Measurements from ENCODE around the gene NKIRAS2. TPM values are rescaled to one million over a fixed set of nuclear protein-coding genes. Genes with fewer than 3 reads are reported as not detected.
A peak's percentile ranks its signal among the peaks of the same experiment; 100 is the strongest.

NKIRAS2 gene
- total RNA-seq, 4 donors from 2014 or later = 27.8 to 39.3 (median 30.4) TPM

DNA sequence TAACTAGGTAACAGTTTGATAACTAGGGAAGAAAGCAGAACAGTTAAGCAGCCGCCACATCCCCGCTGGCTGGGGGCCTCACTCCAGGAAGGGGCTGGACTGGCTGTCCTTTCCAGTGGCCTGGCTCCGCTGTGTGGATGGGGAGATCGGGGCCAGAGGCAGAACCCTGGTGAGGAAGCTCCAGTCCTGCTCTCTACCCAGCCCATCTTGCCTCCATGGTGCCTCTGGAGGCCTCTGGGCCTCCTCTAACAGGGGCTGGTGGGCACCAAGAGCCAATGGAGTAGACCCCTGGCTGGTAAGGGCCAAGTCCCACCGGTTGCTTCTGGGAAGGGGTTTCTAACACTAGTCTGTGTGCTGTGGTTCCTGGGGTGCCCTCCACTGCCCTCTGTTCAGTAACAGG lies 45.2 kb upstream of the NKIRAS2 start:
- ATAC-seq (ENCODE audit: low FRiP score) = no peak
- DNase-seq (ENCODE audit: low spot score) = no peak
- TF ChIP-seq, protein P1, sequence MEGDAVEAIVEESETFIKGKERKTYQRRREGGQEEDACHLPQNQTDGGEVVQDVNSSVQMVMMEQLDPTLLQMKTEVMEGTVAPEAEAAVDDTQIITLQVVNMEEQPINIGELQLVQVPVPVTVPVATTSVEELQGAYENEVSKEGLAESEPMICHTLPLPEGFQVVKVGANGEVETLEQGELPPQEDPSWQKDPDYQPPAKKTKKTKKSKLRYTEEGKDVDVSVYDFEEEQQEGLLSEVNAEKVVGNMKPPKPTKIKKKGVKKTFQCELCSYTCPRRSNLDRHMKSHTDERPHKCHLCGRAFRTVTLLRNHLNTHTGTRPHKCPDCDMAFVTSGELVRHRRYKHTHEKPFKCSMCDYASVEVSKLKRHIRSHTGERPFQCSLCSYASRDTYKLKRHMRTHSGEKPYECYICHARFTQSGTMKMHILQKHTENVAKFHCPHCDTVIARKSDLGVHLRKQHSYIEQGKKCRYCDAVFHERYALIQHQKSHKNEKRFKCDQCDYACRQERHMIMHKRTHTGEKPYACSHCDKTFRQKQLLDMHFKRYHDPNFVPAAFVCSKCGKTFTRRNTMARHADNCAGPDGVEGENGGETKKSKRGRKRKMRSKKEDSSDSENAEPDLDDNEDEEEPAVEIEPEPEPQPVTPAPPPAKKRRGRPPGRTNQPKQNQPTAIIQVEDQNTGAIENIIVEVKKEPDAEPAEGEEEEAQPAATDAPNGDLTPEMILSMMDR (IDR thresholded peaks at IDR 0.05) = no peak

- no peak for DNase-seq (ENCODE audit: low spot score)
- TF ChIP-seq, protein P1 (IDR thresholded peaks at IDR 0.05) = no peak
- ATAC-seq (ENCODE audit: low FRiP score) = no peak
Measured at GRCh38 chr17:41975099-41976083, 44.5 kb upstream of the NKIRAS2 start.

- peak; percentile 74 for ATAC-seq (ENCODE audit: low FRiP score)
- DNase-seq (ENCODE audit: low spot score) = no peak
- TF ChIP-seq, protein P1 (IDR thresholded peaks at IDR 0.05) = no peak
Measured at GRCh38 chr17:41976142-41976768, 43.6 kb upstream of the NKIRAS2 start.

DNA sequence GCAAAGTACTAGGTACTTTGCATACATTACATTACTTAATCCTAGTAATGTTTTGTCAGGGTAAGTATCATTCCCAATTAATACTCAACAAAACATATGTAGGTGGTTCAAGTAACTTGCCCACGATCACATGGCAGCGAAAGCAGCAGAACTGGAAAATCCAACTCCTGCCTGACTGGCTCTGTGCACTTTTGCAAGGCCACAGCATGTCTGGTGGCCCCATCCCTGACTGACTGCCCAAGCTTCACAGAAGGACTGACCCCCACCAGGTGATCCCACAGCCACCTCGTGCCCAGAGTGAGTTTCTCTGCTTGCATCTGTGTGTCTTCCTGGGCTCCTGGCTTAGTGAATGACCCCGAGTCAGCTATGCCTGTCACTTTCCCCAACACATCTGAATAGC lies 41.9 kb upstream of the NKIRAS2 start:
- DNase-seq (ENCODE audit: low spot score) = no peak

DNA sequence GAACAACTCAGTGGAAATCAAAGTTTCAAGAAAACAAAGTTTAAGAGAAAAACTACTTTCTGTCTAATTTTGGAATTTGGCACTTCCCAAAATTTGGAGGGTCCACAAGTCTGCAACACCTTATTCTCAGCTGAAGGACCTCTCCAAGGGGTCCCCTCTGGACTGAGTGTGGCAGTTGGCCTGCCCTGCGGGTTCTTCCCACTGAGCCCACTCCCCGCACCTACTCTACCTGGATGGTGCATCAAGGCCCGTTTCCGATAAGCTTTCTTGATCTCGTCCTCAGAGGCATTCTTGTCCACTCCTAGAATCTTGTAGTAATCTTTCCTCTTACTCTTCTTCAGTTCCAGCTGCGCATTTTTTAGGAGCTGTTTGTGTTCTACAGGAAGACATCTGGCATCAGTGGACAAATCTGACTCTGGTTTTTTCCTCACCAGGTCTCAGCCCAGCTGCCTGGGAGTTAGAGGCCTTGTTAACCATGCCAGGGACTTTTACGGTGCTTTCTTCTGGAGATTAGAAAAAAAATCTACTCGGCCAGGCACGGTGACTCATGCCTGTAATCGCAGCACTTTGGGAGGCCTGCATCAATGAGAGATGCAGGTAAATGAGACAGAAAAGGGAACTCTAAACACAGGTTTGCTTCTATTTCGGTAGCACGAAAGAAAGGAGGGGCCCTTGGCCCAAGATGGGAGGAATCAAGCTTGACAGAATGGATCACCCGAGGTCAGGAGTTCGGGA lies 37.7 kb upstream of the NKIRAS2 start:
- no peak for DNase-seq (ENCODE audit: low spot score)
- TF ChIP-seq, protein P1 (IDR thresholded peaks at IDR 0.05) = no peak
- ATAC-seq (ENCODE audit: low FRiP score) = peak; percentile 77

More for the DNA sequence above, 41.9 kb upstream of the NKIRAS2 start:
- no peak for ATAC-seq (ENCODE audit: low FRiP score)
- TF ChIP-seq, protein P1 (IDR thresholded peaks at IDR 0.05) = no peak

GRCh38 chr17:41984454-41984853 lies 35.4 kb upstream of the NKIRAS2 start:
- ATAC-seq (ENCODE audit: low FRiP score) = no peak
- DNase-seq (ENCODE audit: low spot score) = no peak
- TF ChIP-seq, protein P1 (IDR thresholded peaks at IDR 0.05) = no peak

Data from omental fat pad (tissue), 4 donors.